K562 (cell line): ENCODE data around the gene SLC9B2. TPM values are rescaled to one million over a fixed set of nuclear protein-coding genes. Genes with fewer than 3 reads are reported as not detected.

Experiments
- ATAC-seq: fragments of 200-7000 bp; cut with Tn5 transposase; 3 replicates; pipeline ENCODE4 v1.9.1; 2020; ENCODE audit warnings: moderate library complexity
- BruUV-seq: library from RNA; stranded (reverse); fragments of 400-500 nt; replicated peaks from 2 replicates; lab custom pipeline; 2021; lab: Mats Ljungman, UMichigan
- CTCF ChIA-PET: fragments of 300-600 bp; formaldehyde crosslinking; extraction: SDS; loops from one replicate; lab custom pipeline; 2021; ENCODE audit warnings: low intra/inter-chr PET ratio; lab: Yijun Ruan, JAX
- POLR2A ChIA-PET: fragments of 300-600, 350-650 bp; sonication (Branson Sonifier 250); formaldehyde crosslinking; extraction: SDS; loops from one replicate; lab custom pipeline; 2021; ENCODE audit warnings: antibody characterized with exemption, inconsistent platforms; lab: Yijun Ruan, JAX
- DNase-seq, 4 experiments: peaks; one replicate each; pipeline versions ENCODE4 v3.0.0 to v3.0.0-alpha.2; 2011 to 2018; ENCODE audit warnings: low spot score in 3 of 4, mixed read lengths in 3 of 4; ENCODE audit errors: extremely low read depth in 1 of 4
- FAIRE-seq: peaks from 2 replicates; lab custom pipeline; 2011; peaks lifted over from hg19 to GRCh38; lab: Jason Lieb, UNC
- H2AFZ ChIP-seq: 2 replicates; pipeline ENCODE4 v1.6.0; 2011; ENCODE audit warnings: low read depth, low read length, control low read depth, inconsistent platforms
- H3K27ac ChIP-seq: fragments of 200-600 bp; 3 replicates; pipeline ENCODE4 v1.8.0; 2011; ENCODE audit warnings: low read depth, mild to moderate bottlenecking, control low read depth, inconsistent platforms, low read length, moderate library complexity, mixed read lengths; ENCODE audit errors: extremely low read depth
- H3K27me3 ChIP-seq, 2 experiments: fragments of 300-600 bp in 1 of 2; 2 replicates in 1 of 2; 3 replicates in 1 of 2; pipeline versions ENCODE4 v1.6.0 to v1.8.0; 2011; ENCODE audit warnings: inconsistent platforms in 2 of 2, low read length in 2 of 2, mild to moderate bottlenecking in 1 of 2, mixed read lengths in 1 of 2, moderate library complexity in 1 of 2; ENCODE audit not compliant: control insufficient read depth in 2 of 2, insufficient read depth in 2 of 2
- H3K36me3 ChIP-seq: fragments of 300-600 bp; 3 replicates; pipeline ENCODE4 v1.8.0; 2011; ENCODE audit warnings: mild to moderate bottlenecking, low read length, inconsistent platforms; ENCODE audit not compliant: control insufficient read depth, insufficient read depth
- H3K4me1 ChIP-seq, 2 experiments: fragments of 200-600 bp in 1 of 2; replicated peaks in 1 of 2; 2 replicates in 1 of 2; 3 replicates in 1 of 2; pipeline versions ENCODE4 v1.5.1 to v1.8.0; 2011; ENCODE audit warnings: inconsistent platforms in 2 of 2, low read length in 2 of 2, mild to moderate bottlenecking in 1 of 2, mixed read lengths in 1 of 2, moderate library complexity in 1 of 2; ENCODE audit not compliant: control insufficient read depth in 2 of 2, insufficient read depth in 2 of 2
- H3K4me2 ChIP-seq: 2 replicates; pipeline ENCODE4 v1.6.1; 2011; ENCODE audit warnings: low read length, control low read depth, inconsistent platforms, mixed read lengths; ENCODE audit not compliant: insufficient read depth
- H3K4me3 ChIP-seq: fragments of 200-600 bp; sonication (generic), shearing (Covaris generic); 2 replicates; pipeline ENCODE4 v1.5.1; 2016; ENCODE audit warnings: control low read depth, inconsistent platforms
- H3K79me2 ChIP-seq: fragments of 200-600 bp; 3 replicates; pipeline ENCODE4 v1.8.0; 2011; ENCODE audit warnings: low read length, inconsistent platforms; ENCODE audit not compliant: control insufficient read depth, insufficient read depth
- H3K9ac ChIP-seq, 2 experiments: 2 replicates each; pipeline versions ENCODE4 v1.6.0 to v1.6.1; 2011; ENCODE audit warnings: low read depth in 2 of 2, low read length in 2 of 2, control low read depth in 1 of 2, inconsistent platforms in 1 of 2, mild to moderate bottlenecking in 1 of 2, mixed read lengths in 1 of 2; ENCODE audit not compliant: insufficient read depth in 1 of 2
- H3K9me1 ChIP-seq: one replicate; pipeline ENCODE4 v1.6.0; 2011; ENCODE audit warnings: inconsistent platforms, mild to moderate bottlenecking, low read length, moderate library complexity; ENCODE audit not compliant: control insufficient read depth, insufficient read depth
- H3K9me3 ChIP-seq: replicated peaks from 2 replicates; pipeline ENCODE4 v1.5.1; 2011; ENCODE audit warnings: low read depth, low read length, inconsistent platforms; ENCODE audit not compliant: control insufficient read depth, insufficient read depth
- H4K20me1 ChIP-seq: replicated peaks from 2 replicates; pipeline ENCODE4 v1.6.1; 2011; ENCODE audit warnings: low read length, inconsistent platforms, mixed read lengths; ENCODE audit not compliant: control insufficient read depth, insufficient read depth
- ARID2 ChIP-seq: fragments of 450-650 bp; IDR thresholded peaks from 2 replicates; pipeline ENCODE4 v1.6.1; 2017; ENCODE audit warnings: antibody characterized with exemption, mild to moderate bottlenecking
- ETS2 ChIP-seq: IDR thresholded peaks from 2 replicates; pipeline ENCODE4 v1.6.1; 2016; ENCODE audit warnings: borderline replicate concordance, missing genetic modification characterization, mild to moderate bottlenecking, moderate library complexity, missing compliant biosample characterization; ENCODE audit not compliant: poor library complexity, severe bottlenecking
- HDAC1 ChIP-seq, 2 experiments: fragments of 450-650 bp; IDR thresholded peaks; 2 replicates each; pipeline ENCODE4 v1.6.1; 2016 to 2017; ENCODE audit warnings: inconsistent platforms in 1 of 2, mild to moderate bottlenecking in 1 of 2, moderate library complexity in 1 of 2
- MCM3 ChIP-seq: fragments of 450-650 bp; IDR thresholded peaks from 2 replicates; pipeline ENCODE4 v1.6.1; 2016
- MCM7 ChIP-seq, 2 experiments: fragments of 450-650 bp; IDR thresholded peaks; 2 replicates each; pipeline ENCODE4 v1.6.1; 2016 to 2018
- NFXL1 ChIP-seq: fragments of 450-650 bp; formaldehyde crosslinking; IDR thresholded peaks from 2 replicates; pipeline ENCODE4 v1.4.0; 2021; ENCODE audit warnings: mild to moderate bottlenecking
- POLR2AphosphoS5 ChIP-seq: IDR thresholded peaks from 2 replicates; pipeline ENCODE4 v1.6.1; 2011; ENCODE audit warnings: mild to moderate bottlenecking, low read depth, low read length, moderate library complexity; ENCODE audit not compliant: control insufficient read depth, insufficient read depth
- PRDM10 ChIP-seq: fragments of 450-650 bp; IDR thresholded peaks from 2 replicates; pipeline ENCODE4 v1.6.1; 2018; ENCODE audit not compliant: partially characterized antibody
- TAF15 ChIP-seq: fragments of 200-400 bp; formaldehyde crosslinking; IDR thresholded peaks from 2 replicates; pipeline ENCODE4 v1.6.1; 2017; ENCODE audit warnings: mild to moderate bottlenecking, low read depth, low read length, moderate library complexity
- WGBS: fragments of 100-300 bp; shearing (Covaris generic); methylation state at CpG from one replicate; pipeline ENCODE4 v1.1.6; 2016; ENCODE audit warnings: low coverage, mixed read lengths; ENCODE audit not compliant: insufficient coverage; ENCODE audit errors: missing lambda C conversion rate; 5-methylcytosine and 5-hydroxymethylcytosine counted together
- in situ Hi-C: fragments of 300-500 bp; cut with MboI; formaldehyde crosslinking; loops from 4 replicates; pipeline ENCODE4 v1.15.0; 2018; ENCODE audit warnings: inconsistent platforms, mixed read lengths
- intact Hi-C: fragments of 100-400 bp; cut with micrococcal nuclease; formaldehyde crosslinking; loops from 2 replicates; pipeline ENCODE4 v1.14.2; 2022
- polyA plus RNA-seq, 8 experiments: library from polyadenylated mRNA; depleted of rRNA in 4 of 8; stranded (reverse) in 5 of 8; unstranded in 3 of 8; fragments of >200 nt; fragmentation: Nextera tagmentation in 2 of 8; fragmentation: Illumina TruSeq in 1 of 8; extraction: Ambion mirVana in 2 of 8; extraction: Trizol in 1 of 8; gene quantifications; 2 replicates each; pipeline versions ENCODE4 v1.2.1 to v1.2.3, GENCODE V29; 2011 to 2014; ENCODE audit warnings: inconsistent platforms in 1 of 8, missing spikeins in 1 of 8
- total RNA-seq, 7 experiments: library from RNA; depleted of rRNA in 6 of 7; stranded (reverse); fragments of >200 nt in 6 of 7; fragmentation: Illumina TruSeq in 2 of 7; extraction: Trizol in 2 of 7; gene quantifications; 2 replicates each; pipeline versions ENCODE4 v1.2.1 to v1.2.3, GENCODE V29; 2011 to 2021; ENCODE audit warnings: low replicate concordance in 1 of 7
- TF ChIP-seq, protein P1 (sequence below), 2 experiments: fragments of 450-650 bp in 1 of 2; sonication (generic) in 1 of 2; formaldehyde crosslinking in 1 of 2; IDR thresholded peaks; 2 replicates each; pipeline versions ENCODE4 v1.7.1 to v1.9.0; 2016 to 2022; ENCODE audit warnings: inconsistent platforms in 1 of 2, mild to moderate bottlenecking in 1 of 2, missing genetic modification reagents in 1 of 2

The SLC9B2 gene
- total and polyA plus RNA-seq, 9 of the 15 experiments (the other 6 are each of a cell fraction or from before 2014, with no cell fraction given): 6.6 to 14.6 (median 11.4) TPM

DNA sequence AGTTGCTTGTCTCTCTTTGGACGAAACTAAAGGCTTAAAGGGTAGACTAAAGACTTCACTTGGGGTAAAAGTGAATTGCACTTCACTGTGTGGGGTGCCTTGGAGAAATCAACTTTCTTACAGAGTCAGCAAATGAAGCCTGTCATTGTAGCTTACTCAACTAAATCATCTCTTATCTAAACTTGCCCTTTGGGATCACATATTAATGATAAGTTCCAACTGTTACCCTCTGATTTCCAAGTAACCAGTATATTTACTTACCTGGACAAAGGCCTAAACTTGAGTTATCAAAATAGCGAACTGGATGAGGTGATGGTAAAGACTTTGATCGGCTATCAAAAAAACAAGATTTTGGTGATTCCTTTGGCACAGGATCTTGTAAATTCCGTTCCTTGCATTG lies 32.0 kb upstream of the SLC9B2 start:
- WGBS: 90% methylated on average over 4 of the region's 4 CpGs
- Histone ChIP-seq H3K9ac (no peak overlapping the region), H3K4me3 (no peak overlapping the region), H3K79me2 (no peaks in the 10 kb centered on the region), H3K36me3 (peaks cover 55% of the 10 kb centered on the region; the same call in 2 of the 3 replicates), H4K20me1 (no peaks in the 10 kb centered on the region), H3K4me1 (no peaks in the 10 kb centered on the region), H3K9me1 (no peaks in the 10 kb centered on the region), H3K9me3 (no peaks in the 10 kb centered on the region), H3K27ac (no peak overlapping the region), H3K4me2 (no peak overlapping the region), H2AFZ (no peak overlapping the region), H3K27me3 (no peaks in the 10 kb centered on the region)
- in situ Hi-C loops (no loop called here), intact Hi-C loops (loop anchor here (5.0 kb wide), 1 partner anchor 679 kb away; no protein-coding TSS in a partner anchor)
- DNase-seq: no peak
- FAIRE-seq: no peak
- BruUV-seq: no TSS peak
- ATAC-seq: no peak
- ChIA-PET CTCF (no interaction called here), POLR2A (no interaction called here)
- TF ChIP-seq NFXL1 (CRISPR knock-in tag) (no peak), POLR2AphosphoS5 (no peak), MCM3 (no peak), ARID2 (no peak), ETS2 (tag) (no peak), MCM7 (IDR thresholded peaks at IDR 0.05) (no peak), PRDM10 (no peak), TAF15 (no peak), HDAC1 (IDR thresholded peaks at IDR 0.05) (no peak)
- TF ChIP-seq, protein P1, sequence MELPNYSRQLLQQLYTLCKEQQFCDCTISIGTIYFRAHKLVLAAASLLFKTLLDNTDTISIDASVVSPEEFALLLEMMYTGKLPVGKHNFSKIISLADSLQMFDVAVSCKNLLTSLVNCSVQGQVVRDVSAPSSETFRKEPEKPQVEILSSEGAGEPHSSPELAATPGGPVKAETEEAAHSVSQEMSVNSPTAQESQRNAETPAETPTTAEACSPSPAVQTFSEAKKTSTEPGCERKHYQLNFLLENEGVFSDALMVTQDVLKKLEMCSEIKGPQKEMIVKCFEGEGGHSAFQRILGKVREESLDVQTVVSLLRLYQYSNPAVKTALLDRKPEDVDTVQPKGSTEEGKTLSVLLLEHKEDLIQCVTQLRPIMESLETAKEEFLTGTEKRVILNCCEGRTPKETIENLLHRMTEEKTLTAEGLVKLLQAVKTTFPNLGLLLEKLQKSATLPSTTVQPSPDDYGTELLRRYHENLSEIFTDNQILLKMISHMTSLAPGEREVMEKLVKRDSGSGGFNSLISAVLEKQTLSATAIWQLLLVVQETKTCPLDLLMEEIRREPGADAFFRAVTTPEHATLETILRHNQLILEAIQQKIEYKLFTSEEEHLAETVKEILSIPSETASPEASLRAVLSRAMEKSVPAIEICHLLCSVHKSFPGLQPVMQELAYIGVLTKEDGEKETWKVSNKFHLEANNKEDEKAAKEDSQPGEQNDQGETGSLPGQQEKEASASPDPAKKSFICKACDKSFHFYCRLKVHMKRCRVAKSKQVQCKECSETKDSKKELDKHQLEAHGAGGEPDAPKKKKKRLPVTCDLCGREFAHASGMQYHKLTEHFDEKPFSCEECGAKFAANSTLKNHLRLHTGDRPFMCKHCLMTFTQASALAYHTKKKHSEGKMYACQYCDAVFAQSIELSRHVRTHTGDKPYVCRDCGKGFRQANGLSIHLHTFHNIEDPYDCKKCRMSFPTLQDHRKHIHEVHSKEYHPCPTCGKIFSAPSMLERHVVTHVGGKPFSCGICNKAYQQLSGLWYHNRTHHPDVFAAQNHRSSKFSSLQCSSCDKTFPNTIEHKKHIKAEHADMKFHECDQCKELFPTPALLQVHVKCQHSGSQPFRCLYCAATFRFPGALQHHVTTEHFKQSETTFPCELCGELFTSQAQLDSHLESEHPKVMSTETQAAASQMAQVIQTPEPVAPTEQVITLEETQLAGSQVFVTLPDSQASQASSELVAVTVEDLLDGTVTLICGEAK (IDR thresholded peaks at IDR 0.05): no peak
- TF ChIP-seq, protein P1 (CRISPR knock-in tag; IDR thresholded peaks at IDR 0.05): no peak
